ENCODE measurements around the gene SDHA. TPM values are rescaled to one million over a fixed set of nuclear protein-coding genes. Genes with fewer than 3 reads are reported as not detected.
A peak's percentile ranks its signal among the peaks of the same experiment; 100 is the strongest.

Gene SDHA
- total RNA-seq, 1 donor from 2014 or later = 91.7 TPM

DNA sequence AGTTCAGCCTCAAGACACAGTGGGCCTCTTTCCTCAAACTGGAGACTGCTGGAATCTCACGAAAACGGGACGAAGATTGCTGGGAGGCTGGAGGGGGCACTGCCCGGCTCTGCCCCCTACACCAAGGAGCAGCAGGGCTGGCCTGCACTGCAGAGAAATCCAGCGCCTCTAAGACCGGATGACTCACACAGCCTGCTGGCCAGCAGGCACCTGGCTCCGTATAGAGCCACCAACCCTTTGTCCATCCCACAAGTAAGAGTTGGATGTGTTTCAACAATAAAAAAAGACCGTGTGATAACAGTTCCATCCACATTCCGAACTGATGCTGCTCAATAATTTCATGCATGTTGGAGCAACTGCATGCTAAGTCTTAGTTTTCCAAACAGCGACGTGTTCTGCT, 11.7 kb upstream of the SDHA start:
- H3K27me3 Mint-ChIP-seq (ENCODE audit: low read depth, unreplicated experiment) = no peaks in the 10 kb centered on the region

DNA sequence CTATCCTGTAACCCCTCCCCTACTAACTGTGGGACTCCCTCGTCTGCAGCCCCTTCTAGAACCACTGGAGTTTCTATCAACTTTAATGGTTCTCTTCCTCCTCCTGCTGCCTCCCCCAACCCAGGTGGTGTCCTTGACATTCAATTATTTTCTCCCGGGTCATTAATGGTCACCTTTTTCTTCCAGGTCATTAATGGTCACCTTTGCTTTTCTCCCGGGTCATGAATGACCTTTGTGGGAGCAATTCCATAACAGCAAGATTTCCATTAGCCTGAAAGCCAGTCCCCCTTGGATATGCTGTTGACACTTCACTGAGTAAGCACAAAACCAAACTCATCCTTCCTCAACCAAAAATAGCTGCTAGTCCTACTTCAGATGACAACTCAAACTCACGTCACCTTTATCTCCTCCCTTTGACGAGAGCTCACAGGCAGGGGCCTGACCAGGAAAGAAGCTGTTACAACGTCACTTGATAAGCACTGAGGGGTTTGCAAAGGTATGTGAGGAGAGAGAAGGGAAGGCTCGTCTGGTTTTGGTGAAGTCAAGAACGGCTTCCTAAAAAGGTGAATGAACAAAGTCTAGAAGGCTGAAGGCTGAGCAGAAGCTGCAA, 11.1 kb upstream of the SDHA start:
- Histone ChIP-seq H3K9me3 (ENCODE audit: insufficient read depth, low read depth, low read length) (no peaks in the 10 kb centered on the region), H3K4me2 (ENCODE audit: low read length) (peak overlapping the region; percentile 16), H2AFZ (ENCODE audit: low read depth, low read length) (no peak overlapping the region), H3K4me3 (ENCODE audit: insufficient read depth, low read depth, low read length) (no peak overlapping the region), H3K27ac (ENCODE audit: low read depth, low read length) (peak overlapping the region; percentile 16), H3K4me1 (ENCODE audit: insufficient read depth, low read length) (peaks cover 23% of the 10 kb centered on the region), H3K27me3 (ENCODE audit: insufficient read depth, low read length) (no peaks in the 10 kb centered on the region), H3K9ac (ENCODE audit: low read length) (peak overlapping the region; percentile 33), H3K79me2 (ENCODE audit: insufficient read depth, low read length) (peaks cover 41% of the 10 kb centered on the region), H4K20me1 (ENCODE audit: insufficient read depth, low read length) (peaks cover 65% of the 10 kb centered on the region), H3K36me3 (ENCODE audit: insufficient read depth, low read length) (no peaks in the 10 kb centered on the region)
- FAIRE-seq = no peak
- Mint-ChIP-seq H3K27me3 (ENCODE audit: low read depth, unreplicated experiment) (no peaks in the 10 kb centered on the region), H3K36me3 (ENCODE audit: low read depth, unreplicated experiment) (peaks cover 11% of the 10 kb centered on the region), H3K9me3 (ENCODE audit: unreplicated experiment) (no peaks in the 10 kb centered on the region), H3K4me1 (ENCODE audit: low read depth, unreplicated experiment) (peaks cover 12% of the 10 kb centered on the region), H3K27ac (ENCODE audit: unreplicated experiment) (no peak overlapping the region), H3K4me3 (ENCODE audit: unreplicated experiment) (no peak overlapping the region)
- TF ChIP-seq EZH2 (IDR thresholded peaks at IDR 0.05; ENCODE audit: insufficient read depth, low read length) = no peak
- TF ChIP-seq, protein P1, sequence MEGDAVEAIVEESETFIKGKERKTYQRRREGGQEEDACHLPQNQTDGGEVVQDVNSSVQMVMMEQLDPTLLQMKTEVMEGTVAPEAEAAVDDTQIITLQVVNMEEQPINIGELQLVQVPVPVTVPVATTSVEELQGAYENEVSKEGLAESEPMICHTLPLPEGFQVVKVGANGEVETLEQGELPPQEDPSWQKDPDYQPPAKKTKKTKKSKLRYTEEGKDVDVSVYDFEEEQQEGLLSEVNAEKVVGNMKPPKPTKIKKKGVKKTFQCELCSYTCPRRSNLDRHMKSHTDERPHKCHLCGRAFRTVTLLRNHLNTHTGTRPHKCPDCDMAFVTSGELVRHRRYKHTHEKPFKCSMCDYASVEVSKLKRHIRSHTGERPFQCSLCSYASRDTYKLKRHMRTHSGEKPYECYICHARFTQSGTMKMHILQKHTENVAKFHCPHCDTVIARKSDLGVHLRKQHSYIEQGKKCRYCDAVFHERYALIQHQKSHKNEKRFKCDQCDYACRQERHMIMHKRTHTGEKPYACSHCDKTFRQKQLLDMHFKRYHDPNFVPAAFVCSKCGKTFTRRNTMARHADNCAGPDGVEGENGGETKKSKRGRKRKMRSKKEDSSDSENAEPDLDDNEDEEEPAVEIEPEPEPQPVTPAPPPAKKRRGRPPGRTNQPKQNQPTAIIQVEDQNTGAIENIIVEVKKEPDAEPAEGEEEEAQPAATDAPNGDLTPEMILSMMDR (IDR thresholded peaks at IDR 0.05; ENCODE audit: insufficient read depth, low read depth, low read length) = no peak
- no peak for DNase-seq (ENCODE audit: low read depth)

More for the DNA sequence above, 11.7 kb upstream of the SDHA start:
- Mint-ChIP-seq H3K4me3 (ENCODE audit: unreplicated experiment) (no peak overlapping the region), H3K4me1 (ENCODE audit: low read depth, unreplicated experiment) (peaks cover 16% of the 10 kb centered on the region), H3K9me3 (ENCODE audit: unreplicated experiment) (no peaks in the 10 kb centered on the region), H3K27ac (ENCODE audit: unreplicated experiment) (no peak overlapping the region), H3K36me3 (ENCODE audit: low read depth, unreplicated experiment) (peaks cover 11% of the 10 kb centered on the region)
- Histone ChIP-seq H3K79me2 (ENCODE audit: insufficient read depth, low read length) (peaks cover 41% of the 10 kb centered on the region), H3K9ac (ENCODE audit: low read length) (no peak overlapping the region), H3K4me1 (ENCODE audit: insufficient read depth, low read length) (peaks cover 23% of the 10 kb centered on the region), H3K27me3 (ENCODE audit: insufficient read depth, low read length) (no peaks in the 10 kb centered on the region), H3K4me2 (ENCODE audit: low read length) (peak overlapping the region; percentile 16), H4K20me1 (ENCODE audit: insufficient read depth, low read length) (peaks cover 70% of the 10 kb centered on the region), H3K36me3 (ENCODE audit: insufficient read depth, low read length) (no peaks in the 10 kb centered on the region), H3K27ac (ENCODE audit: low read depth, low read length) (no peak overlapping the region), H3K9me3 (ENCODE audit: insufficient read depth, low read depth, low read length) (no peaks in the 10 kb centered on the region), H3K4me3 (ENCODE audit: insufficient read depth, low read depth, low read length) (no peak overlapping the region), H2AFZ (ENCODE audit: low read depth, low read length) (no peak overlapping the region)
- no peak for FAIRE-seq
- peak; percentile 74 for DNase-seq (ENCODE audit: low read depth)
- TF ChIP-seq, protein P1 (IDR thresholded peaks at IDR 0.05; ENCODE audit: insufficient read depth, low read depth, low read length) = no peak
- TF ChIP-seq EZH2 (IDR thresholded peaks at IDR 0.05; ENCODE audit: insufficient read depth, low read length) = no peak

DNA sequence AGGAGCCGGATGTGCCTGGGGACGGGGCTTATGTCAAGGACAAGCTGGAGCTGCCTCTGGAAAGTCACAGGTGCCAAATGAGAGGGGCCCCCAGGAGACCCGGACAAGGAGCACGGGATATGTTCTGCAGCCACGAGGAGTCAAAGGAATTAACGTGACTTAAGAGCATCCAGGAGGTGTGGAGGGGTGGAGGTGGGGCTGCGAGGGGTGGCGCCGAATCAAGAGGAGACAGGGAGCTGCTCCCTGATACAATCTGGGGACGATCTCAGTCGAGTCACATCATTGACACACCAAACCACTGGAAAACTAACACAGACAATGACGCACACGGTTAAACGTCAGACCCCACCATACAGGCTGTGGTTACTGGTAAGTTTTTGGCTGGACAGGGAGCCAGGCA, 10.5 kb upstream of the SDHA start:
- no peak overlapping the region for H3K27ac Mint-ChIP-seq (ENCODE audit: unreplicated experiment)
- no peak overlapping the region for H3K4me3 ChIP-seq (ENCODE audit: insufficient read depth, low read depth, low read length)
- H3K27me3 ChIP-seq (ENCODE audit: insufficient read depth, low read length) = no peaks in the 10 kb centered on the region
- no peak overlapping the region for H3K4me3 Mint-ChIP-seq (ENCODE audit: unreplicated experiment)
- H3K4me1 ChIP-seq (ENCODE audit: insufficient read depth, low read length) = peaks cover 23% of the 10 kb centered on the region
- no peaks in the 10 kb centered on the region for H3K9me3 ChIP-seq (ENCODE audit: insufficient read depth, low read depth, low read length)
- H3K9ac ChIP-seq (ENCODE audit: low read length) = peak overlapping the region; percentile 33
- no peaks in the 10 kb centered on the region for H3K9me3 Mint-ChIP-seq (ENCODE audit: unreplicated experiment)
- FAIRE-seq = no peak
- no peak for TF ChIP-seq EZH2 (IDR thresholded peaks at IDR 0.05; ENCODE audit: insufficient read depth, low read length)
- H2AFZ ChIP-seq (ENCODE audit: low read depth, low read length) = no peak overlapping the region
- peak overlapping the region; percentile 13 for H3K4me2 ChIP-seq (ENCODE audit: low read length)
- H3K27ac ChIP-seq (ENCODE audit: low read depth, low read length) = peak overlapping the region; percentile 16
- DNase-seq (ENCODE audit: low read depth) = peak; percentile 84
- no peaks in the 10 kb centered on the region for H3K27me3 Mint-ChIP-seq (ENCODE audit: low read depth, unreplicated experiment)
- peaks cover 12% of the 10 kb centered on the region for H3K4me1 Mint-ChIP-seq (ENCODE audit: low read depth, unreplicated experiment)
- H3K79me2 ChIP-seq (ENCODE audit: insufficient read depth, low read length) = peaks cover 41% of the 10 kb centered on the region
- H3K36me3 Mint-ChIP-seq (ENCODE audit: low read depth, unreplicated experiment) = peaks cover 10% of the 10 kb centered on the region
- H3K36me3 ChIP-seq (ENCODE audit: insufficient read depth, low read length) = no peaks in the 10 kb centered on the region
- peaks cover 65% of the 10 kb centered on the region for H4K20me1 ChIP-seq (ENCODE audit: insufficient read depth, low read length)

Data from astrocyte (in vitro differentiated cells and primary cell).